Peyer's patch (tissue), 4 donors: ENCODE data around the gene B4GALNT4.

Experiments used
- CTCF ChIP-seq, 6 experiments: fragments of 450-650 bp in 4 of 6; fragments of 200-600 bp in 2 of 6; sonication (generic) in 1 of 6; IDR thresholded peaks; one replicate each; pipeline ENCODE4 v1.5.1; 2017 to 2019; ENCODE audit warnings: antibody characterized with exemption in 6 of 6, mild to moderate bottlenecking in 3 of 6, moderate library complexity in 1 of 6
- POLR2A ChIP-seq, 2 donors: fragments of 450-650 bp; IDR thresholded peaks; one replicate each; pipeline ENCODE4 v1.5.1; 2017; ENCODE audit warnings: antibody characterized with exemption in 2 of 2, mild to moderate bottlenecking in 2 of 2, moderate library complexity in 2 of 2

- TF ChIP-seq POLR2A (IDR thresholded peaks at IDR 0.05) (no peak), CTCF (IDR thresholded peaks at IDR 0.05) (no peak)
These were observed 1.8 kb downstream of the B4GALNT4 start for GRCh38 chr11:371051-371450.
